OCI-LY1 (cell line): ENCODE data around the gene UBE2N.

Experiments used
- CTCF ChIP-seq: fragments of 200-600 bp; sonication (generic), shearing (Covaris generic); IDR thresholded peaks from 2 replicates; pipeline ENCODE4 v1.5.1; 2017; ENCODE audit warnings: mild to moderate bottlenecking, antibody characterized with exemption, low read length, moderate library complexity, mixed read lengths
- EZH2 ChIP-seq: fragments of 200-600 bp; sonication (generic), shearing (Covaris generic); IDR thresholded peaks from 2 replicates; pipeline ENCODE4 v1.8.0; 2017; ENCODE audit warnings: borderline replicate concordance, mixed run types, mild to moderate bottlenecking, antibody characterized with exemption, low read length, moderate library complexity, mixed read lengths

GRCh38 chr12:93482721-93483120 lies 41.0 kb upstream of the UBE2N start:
- TF ChIP-seq EZH2 (no peak), CTCF (no peak)
